ENCODE data around the gene LRFN2. TPM values are rescaled to one million over a fixed set of nuclear protein-coding genes. Genes with fewer than 3 reads are reported as not detected.

LRFN2 gene
- total RNA-seq, 4 donors from 2014 or later, result 0.14 to 0.34 TPM; not detected in 2

GRCh38 chr6:40506954-40507353 lies 80.2 kb downstream of the LRFN2 start:
- Histone ChIP-seq H3K27ac (no peak overlapping the region), H3K4me3 (no peak overlapping the region), H3K9me3 (no peaks in the 10 kb centered on the region), H3K36me3 (no peaks in the 10 kb centered on the region), H3K27me3 (no peaks in the 10 kb centered on the region), H3K4me1 (no peaks in the 10 kb centered on the region)
- intact Hi-C loops (cut with DNase I; ENCODE audit: low total_unique reads), result no loop called here
- DNase-seq, result no peak
- no peak for TF ChIP-seq POLR2A (IDR thresholded peaks at IDR 0.05)
- no peak for TF ChIP-seq CTCF (IDR thresholded peaks at IDR 0.05)

GRCh38 chr6:40505191-40505810 lies 81.9 kb downstream of the LRFN2 start:
- intact Hi-C loops (cut with DNase I; ENCODE audit: low total_unique reads), result no loop called here
- TF ChIP-seq CTCF (IDR thresholded peaks at IDR 0.05) (no peak), POLR2A (IDR thresholded peaks at IDR 0.05) (no peak)
- H3K27ac ChIP-seq, result no peak overlapping the region

GRCh38 chr6:40504274-40504673 lies 82.9 kb downstream of the LRFN2 start:
- intact Hi-C loops (cut with DNase I; ENCODE audit: low total_unique reads), result no loop called here
- Histone ChIP-seq H3K4me1 (no peaks in the 10 kb centered on the region), H3K9me3 (no peaks in the 10 kb centered on the region), H3K27me3 (no peaks in the 10 kb centered on the region), H3K27ac (no peak overlapping the region), H3K36me3 (no peaks in the 10 kb centered on the region), H3K4me3 (no peak overlapping the region)
- no peak for DNase-seq
- no peak for TF ChIP-seq POLR2A (IDR thresholded peaks at IDR 0.05)
- no peak for TF ChIP-seq CTCF (IDR thresholded peaks at IDR 0.05)

More at GRCh38 chr6:40505191-40505810, 81.9 kb downstream of the LRFN2 start:
- Histone ChIP-seq H3K4me3 (no peak overlapping the region), H3K9me3 (no peaks in the 10 kb centered on the region), H3K4me1 (no peaks in the 10 kb centered on the region), H3K36me3 (no peaks in the 10 kb centered on the region), H3K27me3 (no peaks in the 10 kb centered on the region)
- DNase-seq, result no peak

- no peak for TF ChIP-seq POLR2A (IDR thresholded peaks at IDR 0.05)
- no peaks in the 10 kb centered on the region for H3K4me1 ChIP-seq
- no peak for DNase-seq
- H3K36me3 ChIP-seq, result no peaks in the 10 kb centered on the region
- H3K27ac ChIP-seq, result no peak overlapping the region
- intact Hi-C loops (cut with DNase I; ENCODE audit: low total_unique reads), result no loop called here
- H3K27me3 ChIP-seq, result no peaks in the 10 kb centered on the region
- no peak overlapping the region for H3K4me3 ChIP-seq
- H3K9me3 ChIP-seq, result no peaks in the 10 kb centered on the region
Measured at GRCh38 chr6:40500227-40500626, 86.9 kb downstream of the LRFN2 start.

GRCh38 chr6:40499215-40499614 lies 87.9 kb downstream of the LRFN2 start:
- no peak overlapping the region for H3K4me3 ChIP-seq
- TF ChIP-seq POLR2A (IDR thresholded peaks at IDR 0.05) (no peak), CTCF (IDR thresholded peaks at IDR 0.05) (no peak)
- H3K9me3 ChIP-seq, result no peaks in the 10 kb centered on the region
- H3K27ac ChIP-seq, result no peak overlapping the region
- no peaks in the 10 kb centered on the region for H3K36me3 ChIP-seq
- intact Hi-C loops (cut with DNase I; ENCODE audit: low total_unique reads), result no loop called here
- no peaks in the 10 kb centered on the region for H3K27me3 ChIP-seq
- DNase-seq, result no peak
- no peaks in the 10 kb centered on the region for H3K4me1 ChIP-seq

GRCh38 chr6:40498148-40498547 lies 89.0 kb downstream of the LRFN2 start:
- DNase-seq, result no peak
- Histone ChIP-seq H3K4me1 (no peaks in the 10 kb centered on the region), H3K27ac (no peak overlapping the region), H3K9me3 (no peaks in the 10 kb centered on the region), H3K27me3 (no peaks in the 10 kb centered on the region), H3K36me3 (no peaks in the 10 kb centered on the region), H3K4me3 (no peak overlapping the region)
- intact Hi-C loops (cut with DNase I; ENCODE audit: low total_unique reads), result no loop called here
- TF ChIP-seq CTCF (IDR thresholded peaks at IDR 0.05) (no peak), POLR2A (IDR thresholded peaks at IDR 0.05) (no peak)
